Activated CD4-positive, CD25-positive, alpha-beta regulatory T cell (primary cell): ENCODE results near the gene PRDM8.

ENCODE experiments used
- DNase-seq, 4 experiments: peaks; one replicate each; lab custom pipeline; 2025; lab: John Stamatoyannopoulos, UW

PRDM8 gene

GRCh38 chr4:80201252-80202151 is 4.2 kb downstream of the PRDM8 start:
- peak; percentile 38 to 59 (median 44) for DNase-seq

- DNase-seq = peak; percentile 63 to 69 (median 67)
Observed at GRCh38 chr4:80202190-80202711, 4.9 kb downstream of the PRDM8 start.

GRCh38 chr4:80202741-80203553 is 5.6 kb downstream of the PRDM8 start:
- DNase-seq = peak; percentile 8 to 38 (median 31)

- DNase-seq = no peak
Observed at GRCh38 chr4:80204433-80205011, 7.2 kb downstream of the PRDM8 start.

- no peak for DNase-seq
Observed at GRCh38 chr4:80206111-80206510, 8.8 kb downstream of the PRDM8 start.

GRCh38 chr4:80206521-80207171 is 9.3 kb downstream of the PRDM8 start:
- no peak for DNase-seq

GRCh38 chr4:80207172-80207583 is 9.9 kb downstream of the PRDM8 start:
- no peak for DNase-seq

GRCh38 chr4:80207664-80208063 is 10.4 kb downstream of the PRDM8 start:
- DNase-seq = no peak

- no peak for DNase-seq
Observed at GRCh38 chr4:80208610-80209339, 11.5 kb downstream of the PRDM8 start.

GRCh38 chr4:80209340-80209701 is 12.0 kb downstream of the PRDM8 start:
- no peak for DNase-seq

GRCh38 chr4:80210549-80210948 is 13.2 kb downstream of the PRDM8 start:
- DNase-seq = no peak

GRCh38 chr4:80213117-80213815 is 16.0 kb downstream of the PRDM8 start:
- DNase-seq = no peak

- no peak for DNase-seq
Observed at GRCh38 chr4:80215449-80216052, 18.2 kb downstream of the PRDM8 start.

GRCh38 chr4:80216100-80216761 is 18.9 kb downstream of the PRDM8 start:
- DNase-seq = no peak

GRCh38 chr4:80219301-80220025 is 22.2 kb downstream of the PRDM8 start:
- no peak for DNase-seq

GRCh38 chr4:80220711-80221110 is 23.4 kb downstream of the PRDM8 start:
- no peak for DNase-seq

GRCh38 chr4:80221161-80221560 is 23.9 kb downstream of the PRDM8 start:
- DNase-seq = no peak

GRCh38 chr4:80225595-80225994 is 28.3 kb downstream of the PRDM8 start:
- DNase-seq = no peak

GRCh38 chr4:80226094-80226493 is 28.8 kb downstream of the PRDM8 start:
- no peak for DNase-seq
